ENCODE results near the gene MAML3.

Gene MAML3

DNA sequence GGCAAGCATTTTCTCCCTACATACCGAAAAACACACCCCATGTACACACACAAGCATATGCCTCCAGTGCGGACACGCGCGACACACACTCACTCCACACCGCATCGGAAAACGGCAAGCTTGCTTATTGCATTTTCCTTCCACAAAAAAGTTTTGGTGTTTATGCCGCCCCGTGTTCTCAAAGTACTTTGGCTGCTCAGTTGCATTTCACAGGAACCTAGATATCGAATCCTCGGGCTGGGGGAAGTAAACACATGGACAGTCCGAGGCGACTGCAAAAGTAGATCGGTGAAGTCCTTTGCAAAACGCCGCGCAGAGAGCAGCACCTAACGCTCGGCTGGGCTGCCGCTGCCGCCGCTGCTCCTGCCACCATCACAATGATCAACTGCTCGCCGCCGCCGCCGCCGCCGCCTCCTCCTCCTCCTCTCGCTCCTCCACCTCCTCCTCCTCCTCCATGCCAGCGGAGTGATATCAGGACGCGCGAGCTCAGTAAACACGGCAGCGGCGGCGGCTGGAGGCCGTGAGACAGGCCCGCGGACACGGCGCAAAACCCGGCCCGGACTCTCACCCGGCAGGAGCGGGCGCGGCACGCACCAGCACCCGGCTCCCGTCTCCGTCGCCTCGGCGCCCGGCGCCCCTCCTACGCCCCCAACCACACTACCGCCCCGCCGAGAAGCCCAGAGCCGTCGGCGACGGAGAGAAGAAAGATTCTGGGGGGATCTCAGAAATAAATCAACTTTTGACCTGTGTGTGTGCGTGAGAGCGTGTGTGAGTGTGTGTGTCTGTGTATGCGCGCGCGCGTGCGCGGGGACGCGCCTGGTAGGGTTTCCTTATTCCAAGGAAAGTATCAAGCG, at the start of gene MAML3:
Gene MAML3 (minus strand): TSS at position 467 of the 854 bp plus-strand sequence. CDS start 857 bp downstream, outside the sequence.
- DNase-seq (ENCODE audit: low read depth in 2 of 2): peak; percentile 71 to 78

DNA sequence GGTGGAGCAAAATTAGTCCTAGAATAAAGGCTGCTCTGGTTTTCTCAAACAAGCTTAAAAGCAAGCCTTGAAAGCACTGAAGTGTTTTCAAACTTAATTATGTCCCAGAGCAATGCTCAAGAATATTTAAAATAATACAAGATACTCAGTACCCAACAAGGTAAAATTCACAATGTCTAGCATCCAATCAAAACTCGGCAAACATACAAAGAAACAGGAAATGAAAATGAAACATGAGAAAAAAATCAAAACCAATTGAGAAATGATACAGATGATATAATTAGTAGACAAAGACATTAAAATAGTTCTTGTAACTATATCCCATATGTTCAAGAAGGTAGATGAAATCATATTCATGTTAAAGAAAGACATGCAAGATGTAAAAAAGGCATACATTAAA, 45.0 kb upstream of the MAML3 start:
- DNase-seq (ENCODE audit: low read depth in 2 of 2): no peak

DNA sequence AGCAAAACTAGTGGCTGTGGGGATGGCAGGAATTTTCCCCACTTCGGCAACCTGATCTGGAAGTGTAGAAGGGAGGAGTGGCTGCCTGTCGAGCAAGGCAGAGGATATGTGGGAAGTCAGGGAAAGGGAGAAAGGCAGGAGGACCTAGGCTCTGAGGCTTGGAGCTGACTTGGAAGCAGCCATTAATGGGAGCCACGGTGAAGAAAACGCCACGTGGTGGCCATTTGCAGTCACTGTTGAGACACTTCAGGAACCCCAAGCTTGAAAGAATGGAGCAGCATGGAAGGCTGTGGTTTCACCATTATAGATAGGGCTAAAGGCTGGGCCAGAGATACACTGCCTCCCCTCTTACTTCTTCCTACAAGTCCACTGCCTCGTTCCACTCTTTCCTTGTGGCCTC, 41.8 kb upstream of the MAML3 start:
- no peak for DNase-seq (ENCODE audit: low read depth in 2 of 2)

DNA sequence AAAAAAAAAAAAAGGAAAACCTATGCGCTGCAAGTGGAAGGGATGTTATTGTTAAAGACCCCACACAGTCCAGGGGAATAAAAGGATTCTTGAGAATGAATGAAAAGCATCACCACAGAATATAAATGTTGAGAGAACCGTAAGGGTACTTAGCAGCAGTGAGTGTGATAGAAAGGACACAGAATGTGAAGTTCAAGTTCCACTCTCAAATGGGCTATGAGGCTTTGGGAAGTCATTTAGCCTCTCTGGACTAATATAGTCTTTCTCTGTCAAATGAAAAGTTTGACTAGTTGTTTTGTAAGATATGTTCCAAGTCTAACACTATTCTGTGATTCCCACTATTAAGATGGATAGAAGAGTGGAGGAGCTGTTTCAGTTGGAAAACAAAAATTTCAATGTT, 35.8 kb upstream of the MAML3 start:
- DNase-seq (ENCODE audit: low read depth in 2 of 2): no peak

DNA sequence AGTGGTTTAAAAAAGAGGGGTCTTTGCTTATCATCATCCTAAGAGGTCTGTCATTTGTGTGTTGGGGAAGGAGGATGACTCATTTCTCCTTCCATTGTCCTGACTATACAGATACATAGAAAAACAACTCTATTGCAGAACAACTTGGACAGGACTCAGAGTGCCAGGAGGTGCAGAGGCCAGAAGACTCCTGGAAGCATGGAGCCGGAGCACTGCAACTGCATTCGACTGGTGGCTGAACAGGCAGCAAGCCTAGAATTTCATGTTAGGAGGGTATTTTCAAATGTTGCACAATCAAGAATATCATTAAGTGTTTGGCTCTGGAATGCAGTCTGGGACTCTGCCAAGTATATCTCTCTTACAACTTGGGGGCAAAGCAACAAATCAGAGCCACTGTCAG, 35.0 kb upstream of the MAML3 start:
- DNase-seq (ENCODE audit: low read depth in 2 of 2): no peak

DNA sequence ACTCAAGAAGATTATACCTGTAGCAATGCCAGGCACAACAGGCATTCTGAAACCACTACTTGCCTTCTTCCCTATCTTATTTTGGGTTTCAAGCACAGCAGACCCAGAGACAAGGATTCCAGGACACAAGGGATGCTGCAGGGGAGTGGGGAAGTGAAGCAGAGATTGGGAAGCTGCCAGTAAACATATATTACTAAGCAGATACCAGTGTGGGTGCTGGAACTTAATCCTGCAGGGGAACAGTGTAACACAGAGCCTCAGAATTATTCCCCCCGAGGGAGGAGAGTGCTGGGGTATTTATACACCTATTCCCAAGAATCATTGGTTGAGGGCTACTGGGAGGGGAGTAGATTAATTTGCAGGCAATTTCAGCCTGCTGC, 33.3 kb upstream of the MAML3 start:
- DNase-seq (ENCODE audit: low read depth in 2 of 2): no peak

DNA sequence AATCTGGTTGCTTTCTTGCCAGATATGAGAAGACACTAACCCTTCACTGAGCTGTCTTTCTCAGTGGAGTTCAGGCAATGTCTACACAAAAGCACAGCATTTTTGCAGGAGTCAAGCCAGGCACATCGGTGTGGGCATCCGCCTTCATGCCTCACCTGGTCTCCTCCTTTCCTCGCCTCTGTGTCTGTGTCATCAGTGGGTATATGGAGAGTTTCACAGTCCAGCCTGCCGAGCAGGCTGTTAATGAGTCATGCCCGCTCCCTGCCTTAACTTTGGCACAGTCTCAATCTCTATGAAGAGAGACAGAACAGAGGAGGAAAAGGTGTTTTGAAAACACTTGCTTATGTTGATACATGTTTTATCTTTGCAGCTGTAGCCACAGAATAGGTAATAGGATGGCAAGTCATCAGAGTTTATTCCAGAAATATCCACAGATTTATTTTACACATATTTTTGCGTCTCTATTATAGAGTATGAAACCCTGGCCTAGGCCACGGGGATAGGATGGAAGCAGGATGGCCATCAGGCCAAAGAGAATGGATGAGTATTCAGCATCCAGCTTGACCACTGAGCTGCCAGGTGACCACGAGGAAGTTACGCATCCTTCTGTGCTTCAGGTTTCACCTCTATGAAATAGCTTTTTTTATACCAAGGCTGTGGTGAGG, 32.8 kb upstream of the MAML3 start:
- DNase-seq (ENCODE audit: low read depth in 2 of 2): no peak

DNA sequence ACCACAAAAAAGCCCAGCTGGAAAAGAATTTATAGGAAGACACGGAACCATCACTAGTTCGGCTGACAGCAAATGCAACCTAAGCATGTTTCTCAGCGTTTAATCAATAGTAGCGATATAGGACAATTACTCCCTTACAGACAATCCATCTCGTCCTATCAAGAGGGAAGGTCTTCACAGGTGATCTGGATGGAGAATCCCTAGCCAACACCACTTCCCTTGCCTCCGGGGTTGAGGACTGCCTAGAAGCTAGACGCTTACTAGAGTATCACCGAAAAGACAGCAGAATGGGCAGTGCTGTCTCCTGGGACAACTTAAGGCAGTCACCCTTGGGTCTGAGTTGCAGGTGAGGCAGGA, 32.1 kb upstream of the MAML3 start:
- DNase-seq (ENCODE audit: low read depth in 2 of 2): no peak

DNA sequence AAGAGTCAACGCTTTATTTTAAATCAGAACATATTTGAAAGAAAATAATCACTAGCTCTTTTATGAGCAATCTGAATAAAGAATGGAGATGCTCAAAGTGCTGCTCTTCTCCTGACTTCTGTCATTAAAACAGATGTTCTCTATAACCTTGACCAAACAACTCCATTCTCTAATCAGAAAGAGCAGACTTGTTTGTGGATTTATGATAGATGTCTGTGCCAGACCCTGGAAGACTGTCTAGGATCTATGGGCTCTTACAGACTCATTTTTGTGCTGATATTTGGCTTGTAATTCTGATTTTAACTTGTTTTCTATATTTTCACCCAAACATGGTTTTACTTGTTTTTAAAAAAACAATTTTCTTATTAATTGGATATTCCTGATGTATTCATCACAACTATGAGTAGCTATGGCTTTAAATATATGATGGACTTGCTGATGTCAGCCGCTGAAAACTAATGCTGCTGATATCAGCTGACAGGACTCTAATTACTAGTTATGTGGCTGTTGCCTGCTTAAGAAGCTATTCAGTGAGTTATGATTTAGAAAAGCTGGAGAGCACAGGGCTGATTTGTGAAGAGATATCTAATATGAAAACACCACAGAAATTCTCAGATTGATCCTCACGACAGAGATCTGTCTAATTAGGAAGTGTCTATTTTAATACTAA, 31.6 kb upstream of the MAML3 start:
- DNase-seq (ENCODE audit: low read depth in 2 of 2): no peak

DNA sequence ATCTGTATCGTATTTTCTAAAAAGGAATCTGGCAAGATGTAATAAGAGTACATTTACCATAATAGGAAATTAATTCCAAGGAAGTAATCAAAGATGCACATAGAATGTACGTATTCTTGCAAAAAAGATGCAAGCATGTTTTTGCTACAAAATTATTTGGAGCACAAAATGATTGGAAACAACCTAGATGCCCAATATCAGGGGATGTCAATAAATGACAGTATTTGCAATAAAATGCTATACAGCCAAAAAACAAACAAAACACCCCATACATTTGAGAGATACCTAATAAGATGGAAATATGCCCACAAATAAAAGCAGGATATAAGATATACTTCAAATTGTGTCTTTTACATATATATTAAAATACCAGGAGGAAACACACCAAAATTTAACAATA, 29.3 kb upstream of the MAML3 start:
- no peak for DNase-seq (ENCODE audit: low read depth in 2 of 2)

DNA sequence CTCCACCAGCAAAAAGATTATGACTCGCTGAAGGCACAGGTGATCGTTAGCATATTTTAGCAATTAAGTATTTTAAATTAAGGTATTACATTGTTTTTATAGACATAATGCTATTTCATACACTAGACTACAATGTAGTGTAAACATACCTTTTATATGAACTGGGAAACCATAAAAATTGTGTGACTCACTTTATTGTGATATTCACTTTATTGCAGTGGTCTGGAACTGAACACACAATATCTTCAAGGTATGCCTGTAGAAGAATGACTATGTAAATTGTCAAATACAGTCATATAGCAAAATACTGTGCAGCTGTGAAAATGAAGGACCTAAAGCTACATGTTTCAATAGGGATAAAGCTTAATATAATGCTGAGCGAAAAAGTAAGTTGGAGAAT, 26.6 kb upstream of the MAML3 start:
- no peak for DNase-seq (ENCODE audit: low read depth in 2 of 2)

DNA sequence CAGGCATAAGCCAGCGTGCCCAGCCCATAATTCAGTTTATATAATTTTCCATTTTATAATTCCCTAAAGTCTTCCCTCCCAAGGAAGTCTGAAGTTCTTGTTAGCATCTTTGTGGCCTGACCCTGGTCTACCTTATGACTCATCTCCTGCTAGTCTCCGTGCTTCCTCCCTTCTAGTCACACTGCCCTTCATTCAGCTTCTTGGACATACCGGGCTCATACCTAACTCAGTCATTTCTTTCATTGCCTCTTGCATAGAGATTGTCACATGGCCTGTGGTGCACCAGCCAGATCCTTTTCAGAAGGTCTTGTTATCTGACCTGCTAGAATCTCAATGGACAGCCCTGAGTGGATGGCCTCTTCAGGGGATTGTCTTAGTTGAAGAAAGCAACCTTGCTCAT, 22.8 kb upstream of the MAML3 start:
- no peak for DNase-seq (ENCODE audit: low read depth in 2 of 2)

DNA sequence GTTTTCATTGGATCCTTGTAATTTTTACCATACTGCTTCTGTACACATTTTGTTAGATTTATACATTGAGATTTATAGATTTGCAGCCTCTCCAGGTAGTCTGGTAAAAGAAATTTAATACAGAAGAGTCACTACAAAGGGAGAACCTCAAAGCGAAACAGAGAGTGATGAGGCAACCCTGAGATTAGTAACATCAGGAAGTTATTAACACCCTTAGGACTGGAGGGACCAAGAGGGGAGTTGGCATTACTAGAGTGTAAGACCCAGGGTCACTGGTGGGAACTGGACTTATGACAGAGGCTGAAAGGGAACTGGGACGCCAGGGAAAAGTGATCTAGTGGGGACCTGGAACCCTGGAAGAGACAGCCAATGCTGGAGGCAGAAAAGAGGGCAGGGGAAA, 20.6 kb upstream of the MAML3 start:
- no peak for DNase-seq (ENCODE audit: low read depth in 2 of 2)

DNA sequence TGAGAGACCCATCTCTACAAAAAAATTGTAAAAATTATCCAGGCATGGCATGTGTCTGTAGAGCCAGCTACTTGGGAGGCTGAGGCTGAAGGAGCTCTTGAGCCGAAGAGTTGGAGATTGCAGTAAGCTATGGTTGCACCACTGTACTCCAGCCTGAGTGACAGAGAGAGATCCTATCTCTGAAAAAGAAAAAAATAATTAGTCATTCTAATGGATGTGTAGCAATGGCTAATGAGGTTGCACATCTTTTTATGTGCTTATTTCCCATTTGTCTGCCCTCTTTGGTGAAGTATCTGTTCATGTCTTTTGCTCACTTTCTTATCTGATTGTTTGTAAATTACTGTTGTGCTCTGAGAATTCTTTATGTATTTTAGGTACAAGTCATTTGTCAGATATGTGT, 19.0 kb upstream of the MAML3 start:
- DNase-seq (ENCODE audit: low read depth in 2 of 2): no peak

DNA sequence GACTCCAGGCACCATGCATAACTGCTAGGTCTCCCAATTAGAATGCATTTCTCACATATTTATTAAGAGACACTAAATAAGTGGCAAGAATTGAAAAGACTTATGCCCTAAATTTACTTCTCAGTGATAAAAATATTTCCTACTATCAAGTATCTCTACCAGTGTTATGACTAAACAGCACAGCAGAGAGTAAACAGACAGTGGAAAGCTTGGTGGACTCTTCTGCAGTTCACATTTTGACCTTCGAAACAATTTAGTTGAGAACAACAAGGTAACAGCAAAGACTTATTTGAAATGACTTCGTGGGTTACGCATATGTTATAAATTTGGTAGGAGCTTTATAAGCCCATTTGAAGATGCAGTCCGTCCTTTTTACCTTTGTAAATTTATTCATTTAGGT, 16.3 kb upstream of the MAML3 start:
- no peak for DNase-seq (ENCODE audit: low read depth in 2 of 2)

DNA sequence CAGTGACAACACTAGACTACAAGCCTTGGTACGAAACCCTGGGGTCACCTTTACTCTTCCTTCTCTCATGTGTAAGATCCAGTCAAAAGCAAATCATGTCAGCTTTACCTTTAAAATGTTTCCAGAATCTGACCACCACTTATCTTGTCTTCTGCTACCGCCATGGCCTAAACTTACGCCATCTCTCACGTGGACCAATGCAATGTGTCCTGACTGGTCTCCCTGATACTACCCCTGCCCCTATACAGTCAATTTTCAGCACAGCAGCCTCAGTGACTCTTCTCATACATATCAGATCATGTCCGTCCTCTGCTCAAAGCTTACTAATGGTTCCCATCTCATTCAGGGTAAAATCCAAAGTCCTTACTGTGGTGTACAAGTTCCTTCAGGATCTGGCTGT, 15.0 kb upstream of the MAML3 start:
- DNase-seq (ENCODE audit: low read depth in 2 of 2): no peak

DNA sequence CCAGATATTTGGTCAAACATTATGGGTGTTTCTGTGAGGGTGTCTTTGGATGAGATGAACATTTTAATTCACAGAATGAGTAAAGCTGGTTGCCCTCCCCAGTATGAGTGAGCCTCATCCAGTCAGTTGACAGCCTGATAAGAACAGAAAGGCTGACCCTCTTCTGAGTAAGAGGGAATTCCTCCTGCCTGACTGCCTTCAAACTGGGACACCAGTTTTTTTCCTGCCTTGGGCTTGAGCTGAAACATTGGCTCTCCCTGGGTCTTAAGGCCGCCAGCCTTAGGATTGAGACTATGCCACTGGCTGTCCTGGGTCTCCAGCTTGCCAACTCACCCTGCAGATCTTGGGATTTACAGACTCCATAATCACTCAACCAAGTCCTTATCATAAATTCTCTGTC, 14.5 kb upstream of the MAML3 start:
- DNase-seq (ENCODE audit: low read depth in 2 of 2): no peak

DNA sequence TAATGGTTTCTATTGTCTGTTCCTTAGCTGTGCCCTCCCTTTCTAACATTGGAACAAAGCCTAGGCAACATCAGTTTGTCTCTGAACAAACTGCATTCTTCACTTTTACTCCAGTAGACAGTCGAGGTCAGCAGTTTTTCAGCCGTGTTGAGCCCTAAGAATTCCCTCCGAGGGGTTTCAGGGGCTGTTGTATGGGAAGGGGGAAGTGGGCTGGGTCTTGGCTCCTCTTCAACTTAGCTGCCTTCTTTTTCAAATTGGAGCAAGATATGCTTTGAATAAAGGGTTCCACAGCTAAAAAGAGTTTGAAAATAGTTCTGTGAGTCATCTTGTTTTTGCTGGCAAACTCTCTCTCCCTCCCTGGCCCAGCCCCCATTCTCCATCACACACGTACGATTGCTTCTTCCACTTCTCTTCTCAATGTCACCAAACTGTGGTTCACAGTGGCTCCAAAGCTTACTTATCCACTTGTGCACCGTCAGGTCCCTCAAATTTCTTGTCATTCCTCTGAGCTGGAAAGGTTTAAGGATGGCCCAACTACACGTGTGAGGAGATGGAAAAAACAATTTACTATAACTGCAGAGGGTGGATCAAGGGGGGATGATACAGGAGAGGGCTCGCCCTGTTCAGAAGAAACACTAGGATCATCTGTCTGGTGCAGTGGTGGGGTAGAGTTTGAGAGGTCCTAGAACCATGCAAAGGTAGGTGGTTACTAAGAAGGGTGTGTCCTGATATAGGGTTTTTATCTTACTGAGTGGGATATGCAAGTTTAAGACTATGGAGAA, 9.2 kb upstream of the MAML3 start:
- no peak for DNase-seq (ENCODE audit: low read depth in 2 of 2)

DNA sequence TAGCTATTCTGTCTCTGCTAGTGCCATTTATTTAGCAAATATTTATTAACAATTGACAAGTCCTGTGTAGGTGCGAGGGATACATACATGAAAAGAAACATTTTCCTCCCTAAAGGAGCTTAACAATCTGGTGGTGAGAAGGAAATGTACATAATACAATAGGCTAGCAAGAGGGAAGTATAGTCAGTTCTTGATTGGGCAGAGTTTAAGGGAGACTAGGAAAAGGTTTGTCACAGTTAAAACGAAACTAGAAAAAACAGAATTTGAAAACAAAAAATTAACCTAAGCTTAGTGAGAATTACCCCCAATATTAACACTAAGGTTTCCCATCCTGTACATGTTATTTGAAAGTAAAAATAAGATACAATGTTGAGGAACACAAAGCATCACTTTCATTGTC, 8.6 kb upstream of the MAML3 start:
- DNase-seq (ENCODE audit: low read depth in 2 of 2): no peak

DNA sequence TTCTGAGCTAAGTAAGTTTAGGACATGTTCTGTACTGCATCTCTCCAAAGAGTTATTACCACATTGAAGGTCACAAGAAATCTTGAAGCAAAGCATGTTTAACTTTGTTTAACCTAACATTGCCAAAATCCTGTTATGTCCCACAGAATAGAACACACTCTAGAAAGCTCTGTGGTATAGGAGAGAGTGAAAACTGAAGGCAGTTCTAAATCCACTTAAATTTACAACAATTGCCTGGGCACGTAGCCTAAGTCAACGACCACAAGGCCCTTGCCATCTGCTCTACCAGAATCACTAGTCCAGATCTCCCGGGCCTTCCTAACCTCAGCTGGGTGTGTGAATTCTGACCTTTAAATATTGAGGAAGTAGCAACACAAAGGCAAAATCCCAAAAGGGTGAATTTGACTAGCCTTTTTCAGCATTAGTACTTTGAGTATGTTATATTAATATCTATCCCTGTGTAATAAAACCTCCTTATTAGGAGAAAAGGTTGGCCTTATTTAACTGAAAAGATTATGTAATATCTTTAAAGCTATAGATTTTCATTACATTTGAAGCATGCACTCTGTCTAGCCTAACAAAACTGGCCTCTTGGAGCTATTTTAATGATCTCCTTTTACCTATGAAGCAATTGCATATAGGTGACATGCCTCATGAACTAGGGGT, 4.5 kb upstream of the MAML3 start:
- DNase-seq (ENCODE audit: low read depth in 2 of 2): no peak

DNA sequence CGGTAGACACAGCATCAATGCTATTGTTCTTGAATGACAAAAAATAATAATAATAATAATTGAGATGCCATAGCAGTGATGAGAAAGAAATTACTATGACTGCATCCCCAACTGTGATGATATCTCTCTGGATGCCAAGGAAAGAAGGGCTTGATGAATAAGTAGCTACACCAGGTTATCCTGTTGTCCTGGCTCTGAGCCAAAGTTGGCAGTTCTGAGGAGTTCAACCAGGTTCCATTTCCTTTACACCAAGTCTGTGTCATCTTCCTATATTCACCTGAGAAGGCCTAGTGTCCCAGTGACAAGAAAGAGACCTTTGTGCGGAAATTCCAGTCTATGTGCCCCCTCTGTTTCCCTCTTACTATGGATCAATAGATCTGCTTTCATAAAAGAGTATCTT, 3.4 kb upstream of the MAML3 start:
- no peak for DNase-seq (ENCODE audit: low read depth in 2 of 2)

All from stimulated activated CD4-positive, alpha-beta T cell treated with anti-CD3 and anti-CD28 coated beads, Interleukin-15, amount 100 ng/mL, for 48 hours (primary cell).